HL-60/S4 (cell line): ENCODE results near the gene UNC5C.

Experiments used
- in situ Hi-C: fragments of 300-500 bp; cut with MboI; formaldehyde crosslinking; loops from 2 replicates; pipeline ENCODE4 v1.14.3; 2022; ENCODE audit warnings: low sequenced_read_pairs

The UNC5C gene

DNA sequence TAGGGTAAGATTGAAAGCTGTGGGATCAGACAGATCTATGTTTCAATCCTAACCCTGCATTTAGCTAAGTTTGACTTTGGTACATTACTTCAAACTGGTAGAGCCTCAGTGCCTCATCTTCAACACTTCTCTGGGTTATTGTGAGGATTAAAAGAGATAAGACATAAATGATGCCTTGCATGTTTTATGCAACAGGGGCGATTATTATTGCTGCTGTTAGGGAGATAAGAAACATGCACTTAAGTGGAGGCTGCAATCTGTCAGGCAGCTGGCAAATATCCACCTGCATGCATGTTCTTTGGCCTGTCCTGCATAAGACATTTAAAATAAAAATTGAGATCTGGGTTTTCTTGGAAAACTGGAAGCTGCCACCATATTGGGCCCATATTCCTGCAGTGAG, 24.6 kb downstream of the UNC5C start:
- in situ Hi-C loops: no loop called here

- in situ Hi-C loops: no loop called here
These were observed 25.9 kb downstream of the UNC5C start for GRCh38 chr4:95522682-95523530.

DNA sequence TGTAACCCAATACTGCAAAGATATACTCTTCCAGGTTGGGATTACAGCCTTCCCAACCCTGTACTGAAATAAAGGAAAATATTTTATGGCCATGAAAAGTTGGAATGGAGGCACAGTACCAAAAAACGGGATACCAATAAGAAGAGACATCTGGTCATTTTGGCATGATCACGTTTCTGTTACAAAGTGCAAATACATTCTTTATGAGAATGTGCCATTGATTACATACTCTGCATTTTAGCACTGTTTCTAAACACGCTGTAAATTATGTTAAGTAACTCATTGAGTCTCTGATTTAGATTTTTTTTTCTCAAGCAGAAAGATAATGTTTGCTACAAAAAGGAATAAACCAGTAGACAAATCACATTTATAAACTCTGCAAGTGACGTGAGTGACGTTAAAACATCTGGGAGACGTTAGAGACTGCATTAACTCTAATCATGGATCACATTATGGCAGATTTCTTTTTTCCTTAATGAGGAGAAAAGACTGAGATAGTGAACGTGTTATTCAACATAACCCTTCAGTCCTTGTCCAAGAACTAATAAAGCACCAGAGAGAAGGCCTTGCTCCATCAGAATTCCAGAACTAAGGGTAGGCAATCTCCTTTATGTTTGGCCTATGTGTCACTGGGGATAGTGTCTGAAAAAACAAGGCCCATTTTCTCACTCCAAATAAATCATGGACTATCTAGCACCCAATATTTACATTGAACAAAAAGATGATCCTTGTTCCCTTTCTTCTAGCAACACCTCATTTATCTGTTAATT, 31.0 kb downstream of the UNC5C start:
- in situ Hi-C loops: no loop called here

- in situ Hi-C loops: no loop called here
These were observed 32.2 kb downstream of the UNC5C start for GRCh38 chr4:95516528-95517017.

DNA sequence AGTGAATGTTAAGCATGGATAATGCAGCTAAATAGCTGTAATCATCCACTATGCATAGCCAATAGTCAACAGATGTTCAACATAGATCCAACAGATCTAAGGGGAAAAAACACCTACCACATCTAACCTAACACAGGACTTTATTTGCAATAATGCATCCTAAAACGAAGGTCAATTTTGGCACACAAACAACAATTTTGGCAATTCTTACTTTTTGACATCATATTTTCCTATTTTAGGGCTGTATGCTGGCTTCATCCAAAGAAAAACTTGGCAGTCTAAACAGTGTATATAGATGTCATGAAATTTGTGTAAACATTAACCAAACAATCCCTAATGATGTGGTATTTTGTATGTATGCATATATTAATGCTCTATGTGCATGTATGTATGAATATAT, 33.2 kb downstream of the UNC5C start:
- in situ Hi-C loops: no loop called here

- in situ Hi-C loops: no loop called here
These were observed 35.8 kb downstream of the UNC5C start for GRCh38 chr4:95513022-95513421.

DNA sequence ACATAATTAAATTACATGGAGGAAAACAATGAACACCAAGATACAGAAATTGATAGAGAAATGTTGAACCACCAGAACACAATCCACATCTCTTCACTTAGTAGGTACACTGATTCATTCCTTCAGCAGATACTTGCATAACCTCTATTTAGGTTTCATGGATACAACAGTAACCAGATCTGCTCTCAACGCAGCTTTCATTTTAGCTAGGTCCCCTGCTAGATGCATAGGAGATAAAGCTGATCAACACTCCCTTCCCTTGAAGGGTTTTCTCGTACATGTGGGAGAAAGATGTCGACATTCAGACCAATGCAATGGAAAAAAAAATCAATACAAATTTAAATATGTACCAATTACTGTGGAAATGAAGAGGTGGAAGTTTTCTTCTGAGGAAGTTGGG, 37.3 kb downstream of the UNC5C start:
- in situ Hi-C loops: no loop called here

DNA sequence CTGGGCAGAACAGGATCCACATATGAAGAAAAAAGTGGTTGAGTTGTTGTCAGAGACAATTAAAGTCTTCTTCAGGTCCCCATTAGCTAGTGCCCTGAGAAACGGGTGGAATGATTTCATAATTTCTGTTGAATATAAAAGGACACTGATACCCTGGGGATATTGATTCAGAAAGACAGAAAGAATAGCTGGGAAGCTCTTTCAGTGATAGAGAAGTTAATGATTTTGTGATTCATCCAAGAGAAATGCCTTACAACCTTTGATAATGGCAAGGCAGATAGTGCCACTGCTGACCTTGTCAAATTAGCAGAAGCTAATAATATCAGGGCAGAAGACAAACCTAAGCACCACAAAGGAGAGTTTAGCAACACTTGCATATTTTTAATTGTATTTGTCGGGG, 37.9 kb downstream of the UNC5C start:
- in situ Hi-C loops: no loop called here

DNA sequence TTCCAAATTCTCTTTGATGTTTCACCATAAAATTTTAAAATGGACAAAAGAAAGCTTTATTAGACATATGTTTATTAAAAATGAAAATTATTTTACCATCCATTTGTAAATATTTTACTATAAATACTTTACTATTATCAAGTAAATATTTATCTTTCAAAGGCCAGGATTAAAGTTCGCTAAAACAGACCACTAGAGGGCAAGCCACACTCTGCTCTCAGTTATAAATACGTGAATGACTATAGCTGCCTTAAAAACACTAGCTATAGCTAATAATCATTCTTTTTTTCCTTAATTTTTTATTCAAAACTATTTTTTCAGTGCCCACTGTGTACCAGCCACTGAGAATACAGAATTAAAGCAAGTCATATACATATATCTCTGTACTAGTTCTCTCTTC, 38.6 kb downstream of the UNC5C start:
- in situ Hi-C loops: no loop called here

GRCh38 chr4:95508421-95508820, 40.4 kb downstream of the UNC5C start:
- in situ Hi-C loops: no loop called here

DNA sequence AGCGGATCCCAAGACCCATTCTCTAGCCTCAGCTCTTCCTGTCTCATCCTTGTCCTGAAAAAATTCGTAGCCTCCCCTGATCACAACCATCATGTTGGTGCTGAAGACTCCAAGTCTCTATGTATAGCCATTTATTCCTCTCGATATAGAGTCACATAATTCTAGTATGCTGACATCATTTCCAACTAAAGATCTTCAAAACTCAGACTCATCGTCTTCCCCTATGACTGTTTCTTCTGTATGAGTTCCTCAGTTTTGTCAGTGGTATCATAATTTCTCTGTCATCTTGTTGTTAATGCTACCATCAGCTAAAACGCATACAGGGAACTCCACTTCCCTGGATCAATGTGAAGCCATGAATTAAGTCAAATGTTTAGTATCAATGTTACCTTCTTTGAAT, 41.2 kb downstream of the UNC5C start:
- in situ Hi-C loops: no loop called here

- in situ Hi-C loops: no loop called here
These were observed 41.6 kb downstream of the UNC5C start for GRCh38 chr4:95507147-95507546.

DNA sequence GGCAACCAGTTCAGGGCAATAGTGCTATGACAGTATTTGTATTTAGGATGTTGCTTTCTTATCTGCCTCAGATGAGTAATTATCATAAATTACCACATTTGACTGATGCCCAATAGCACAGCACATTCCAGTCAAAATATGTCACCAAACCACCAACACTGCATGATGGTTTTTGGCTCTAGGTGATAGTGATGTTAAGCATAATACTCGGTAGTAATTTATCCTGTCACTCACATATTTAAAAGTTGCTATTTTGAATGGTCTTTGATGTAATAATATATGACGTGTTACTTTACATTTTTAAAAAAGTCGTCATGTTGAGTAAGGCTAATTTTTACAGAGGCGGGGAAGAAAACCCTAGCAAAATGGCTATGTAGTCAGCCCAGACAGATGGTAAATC, 42.5 kb downstream of the UNC5C start:
- in situ Hi-C loops: no loop called here

DNA sequence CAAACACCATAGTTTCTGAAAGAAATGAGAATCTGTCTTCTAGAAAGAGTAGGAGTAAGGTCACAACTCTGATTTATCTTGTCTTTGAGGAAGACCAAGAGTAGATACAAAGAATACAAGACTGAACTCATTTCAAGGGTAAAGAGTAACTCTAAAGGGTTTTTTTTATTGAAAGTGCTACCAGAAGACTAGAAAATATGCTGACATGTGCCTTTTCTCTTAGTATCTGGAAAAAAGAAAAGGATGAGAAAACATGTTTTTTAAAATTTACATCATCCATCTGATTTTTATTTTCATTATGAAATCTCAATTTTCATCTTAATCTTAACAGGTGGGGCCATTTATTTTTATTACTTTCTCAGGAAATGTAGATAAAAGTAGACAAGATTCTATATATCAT, 43.0 kb downstream of the UNC5C start:
- in situ Hi-C loops: no loop called here

- in situ Hi-C loops: no loop called here
These were observed 43.6 kb downstream of the UNC5C start for GRCh38 chr4:95505151-95505550.

GRCh38 chr4:95504501-95504900, 44.3 kb downstream of the UNC5C start:
- in situ Hi-C loops: no loop called here

DNA sequence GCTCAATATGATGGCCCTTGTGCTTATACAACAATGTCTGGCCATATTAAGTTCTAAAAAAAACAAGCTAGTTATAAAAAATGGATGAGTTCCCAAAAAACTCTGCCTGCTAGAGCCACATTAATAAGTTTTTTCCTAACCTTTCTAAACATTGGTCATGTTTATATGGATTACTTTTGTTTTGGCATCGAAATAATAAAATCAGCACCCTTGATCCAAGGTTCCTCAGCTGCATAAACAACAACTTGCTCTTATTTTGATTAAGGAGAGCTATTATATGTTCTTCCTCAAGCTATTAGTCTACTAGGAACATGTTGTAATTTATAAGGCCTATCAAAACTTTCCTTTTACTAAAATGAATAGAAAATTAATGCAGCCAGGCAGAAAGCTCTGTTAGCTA, 48.4 kb downstream of the UNC5C start:
- in situ Hi-C loops: no loop called here

GRCh38 chr4:95499291-95499696, 49.5 kb downstream of the UNC5C start:
- in situ Hi-C loops: no loop called here

- in situ Hi-C loops: no loop called here
These were observed 54.6 kb downstream of the UNC5C start for GRCh38 chr4:95494186-95494585.

GRCh38 chr4:95478679-95479078, 70.1 kb downstream of the UNC5C start:
- in situ Hi-C loops: no loop called here

GRCh38 chr4:95476121-95476520, 72.7 kb downstream of the UNC5C start:
- in situ Hi-C loops: no loop called here

DNA sequence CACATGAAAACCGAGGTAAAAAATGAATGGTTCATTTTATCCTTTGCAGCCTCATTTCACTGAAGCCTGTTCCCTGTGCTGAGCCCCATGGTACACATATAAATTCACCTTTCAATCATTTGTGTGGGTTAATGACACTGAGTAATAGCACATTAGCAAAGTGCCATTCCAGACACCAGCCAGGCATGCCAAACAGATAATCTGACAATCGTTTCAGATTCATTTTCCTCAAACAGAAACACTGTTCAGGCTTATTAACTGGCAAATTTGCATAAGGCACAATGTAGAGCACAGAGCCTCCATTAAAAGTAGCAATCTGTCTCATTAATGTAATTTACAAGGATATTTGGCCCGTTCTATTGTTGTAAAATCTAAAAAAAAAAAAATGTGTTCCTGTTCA, 76.2 kb downstream of the UNC5C start:
- in situ Hi-C loops: no loop called here
